UCSD-AML1 (cell line): ENCODE measurements around the gene DOK7.

Experiments
- DNase-seq: peaks from one replicate; lab custom pipeline; 2025; ENCODE audit not compliant: unreplicated experiment; lab: John Stamatoyannopoulos, UW

The DOK7 gene

GRCh38 chr4:3427706-3428446, 35.2 kb upstream of the DOK7 start:
- DNase-seq = no peak

DNA sequence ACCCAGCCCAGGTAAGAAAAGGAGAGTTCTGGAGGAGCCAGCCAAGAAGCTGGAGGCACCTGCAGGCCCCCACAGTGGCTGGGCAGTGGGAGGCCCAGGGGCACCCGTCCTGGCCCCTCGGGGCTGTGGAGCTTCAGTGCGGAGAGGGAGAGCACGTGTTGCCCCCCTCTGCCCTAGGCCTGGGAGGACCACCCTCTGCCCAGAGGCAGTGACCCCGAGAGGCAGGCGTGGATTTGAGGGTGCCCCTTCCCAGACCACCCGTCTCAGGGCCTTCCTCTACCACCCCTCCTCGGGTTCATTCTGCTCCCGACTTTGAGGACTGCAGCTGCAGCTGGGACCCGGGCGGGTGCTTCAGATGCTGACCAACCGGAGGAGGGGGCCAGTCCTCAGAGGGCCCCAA, 33.5 kb upstream of the DOK7 start:
- no peak for DNase-seq

GRCh38 chr4:3430524-3430923, 32.6 kb upstream of the DOK7 start:
- no peak for DNase-seq

GRCh38 chr4:3431446-3431993, 31.6 kb upstream of the DOK7 start:
- DNase-seq = no peak

DNA sequence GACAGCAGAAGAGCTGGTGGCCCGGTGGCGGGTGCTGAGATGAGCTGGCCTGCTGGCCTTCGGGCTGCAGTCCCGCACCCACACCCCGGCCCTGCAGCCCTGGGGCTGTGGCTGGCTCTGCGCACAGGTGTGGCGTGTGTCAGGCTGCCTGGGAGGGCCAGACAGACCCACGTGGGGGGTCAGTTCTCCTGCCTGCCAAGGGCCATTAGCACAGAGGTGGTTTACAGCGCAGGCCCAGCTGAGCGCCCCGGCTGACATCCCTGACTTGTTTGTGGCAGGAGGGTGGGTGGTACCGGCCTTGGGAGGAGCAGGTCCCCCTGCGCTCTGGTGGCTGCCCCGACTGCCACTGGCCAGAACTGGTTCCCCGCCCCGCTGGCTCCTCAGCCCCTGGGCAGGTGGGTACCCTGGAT, 30.7 kb upstream of the DOK7 start:
- no peak for DNase-seq

DNA sequence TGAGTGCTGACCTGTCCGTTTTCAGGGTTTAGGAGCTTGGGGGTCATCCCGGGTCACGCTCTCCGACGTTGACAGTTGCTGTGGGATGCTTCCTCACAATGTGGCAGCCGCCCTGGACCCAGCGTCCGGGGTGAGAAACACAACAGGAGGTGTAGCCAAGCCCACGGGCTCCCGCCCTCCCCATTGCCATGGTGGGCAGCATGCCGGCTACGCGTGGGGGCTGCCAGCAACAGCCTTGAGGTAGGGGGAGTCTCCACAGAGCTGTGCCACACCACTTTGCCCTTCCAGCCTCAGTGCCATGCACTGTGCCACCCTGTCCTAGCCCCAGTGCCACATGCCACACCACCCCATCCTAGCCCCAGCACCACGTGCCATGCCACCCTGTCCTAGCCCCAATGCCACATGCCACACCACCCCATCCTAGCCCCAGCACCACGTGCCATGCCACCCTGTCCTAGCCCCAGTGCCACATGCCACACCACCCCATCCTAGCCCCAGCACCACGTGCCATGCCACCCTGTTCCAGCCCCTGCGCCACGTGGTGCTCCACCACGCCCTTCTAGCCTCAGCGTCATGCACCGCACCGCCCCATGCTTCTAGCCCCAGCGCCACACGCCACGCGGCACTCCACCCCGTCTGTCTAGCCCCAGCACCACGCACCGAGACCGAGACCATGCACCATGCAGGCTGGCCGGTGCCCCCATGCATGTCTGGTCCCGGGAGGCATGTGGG, 29.8 kb upstream of the DOK7 start:
- DNase-seq = no peak

DNA sequence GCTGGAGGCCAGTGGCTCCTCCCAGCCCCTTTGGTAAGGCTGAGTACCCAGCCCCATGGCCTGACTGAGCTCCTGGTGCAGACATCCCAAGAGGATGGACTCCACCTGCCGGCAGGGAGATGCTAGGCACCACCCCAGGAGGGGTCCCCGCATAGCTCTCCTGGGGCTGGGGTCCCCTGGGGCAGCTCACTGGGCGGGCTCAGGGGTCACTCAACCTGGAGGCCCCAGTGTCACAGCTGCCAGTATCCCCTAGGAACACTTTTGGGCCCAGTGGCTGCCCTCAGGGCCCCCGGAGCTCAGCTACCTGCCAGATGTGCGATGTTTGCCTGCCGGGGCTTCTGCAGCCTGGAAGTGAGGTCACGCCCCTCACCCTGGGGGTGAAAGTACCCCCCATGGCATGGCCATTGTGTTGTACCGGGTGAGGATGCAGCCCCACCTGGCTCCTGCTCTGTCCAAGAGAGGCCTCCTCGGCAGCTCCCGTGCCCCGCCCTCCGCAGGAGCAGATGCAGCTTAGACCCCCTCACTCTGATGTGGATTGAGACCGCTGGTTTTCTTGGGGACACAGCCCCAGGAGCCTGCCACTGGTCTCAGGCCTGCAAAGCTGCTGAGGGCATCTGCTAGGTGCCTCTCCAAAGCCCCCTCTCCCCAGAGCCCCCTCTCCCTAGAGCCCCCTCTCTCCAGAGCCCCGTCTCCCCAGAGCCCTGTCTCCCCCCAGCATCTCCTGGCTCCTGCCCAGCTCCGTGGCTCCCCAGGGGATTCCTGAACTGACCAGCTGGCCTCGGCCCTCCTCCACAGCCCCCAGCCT, 28.0 kb upstream of the DOK7 start:
- no peak for DNase-seq

DNA sequence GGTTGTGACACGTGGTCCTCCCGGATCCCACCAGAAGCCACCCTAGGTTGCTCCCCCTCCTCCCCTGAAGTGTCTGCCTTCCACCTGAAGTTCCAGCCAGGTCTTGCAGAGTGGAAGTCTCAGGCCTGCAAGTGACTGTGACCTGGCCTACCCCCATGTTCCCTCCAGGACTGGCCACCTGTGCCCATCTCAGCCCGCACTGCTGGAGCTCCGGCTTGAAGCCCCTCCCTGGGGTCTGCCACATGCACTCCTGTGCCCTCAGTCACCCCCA, 27.5 kb upstream of the DOK7 start:
- no peak for DNase-seq

DNA sequence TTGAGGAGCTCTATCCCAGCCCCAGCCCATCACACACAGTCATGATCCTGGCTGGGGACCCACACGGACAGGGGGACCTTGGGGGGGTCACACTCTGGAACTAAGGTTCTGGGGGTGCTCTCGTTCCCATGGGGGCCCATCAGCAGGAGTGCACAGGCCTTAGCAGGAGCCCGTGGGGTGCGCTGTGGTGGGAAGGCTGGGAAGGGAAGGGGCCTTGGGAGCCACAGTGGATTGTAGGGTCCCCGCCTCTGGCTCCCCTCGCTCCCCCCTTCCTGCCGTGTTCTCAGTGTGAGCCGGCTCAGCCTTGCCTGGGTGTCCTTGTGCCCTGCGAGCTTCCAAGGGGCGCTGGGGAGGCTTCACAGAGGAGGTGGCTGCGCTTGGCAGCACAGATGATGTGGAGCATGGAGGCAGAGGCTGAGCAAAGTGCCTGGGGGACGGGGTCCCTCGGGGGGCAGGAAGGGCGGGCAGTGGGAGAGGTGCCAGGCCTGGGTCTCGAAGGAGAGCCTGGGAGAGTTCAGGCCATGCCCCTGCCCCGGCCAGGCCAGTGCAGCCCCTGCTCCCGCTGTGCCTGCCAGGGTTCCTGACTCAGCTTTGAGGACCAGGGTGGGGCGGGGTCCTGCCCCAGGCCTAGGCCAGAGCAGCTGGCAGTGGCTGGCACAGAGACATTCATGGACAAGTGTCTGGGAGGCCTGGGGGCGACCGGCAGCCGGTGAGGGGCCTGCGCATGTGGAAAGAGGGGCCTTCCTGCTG, 26.9 kb upstream of the DOK7 start:
- no peak for DNase-seq

DNA sequence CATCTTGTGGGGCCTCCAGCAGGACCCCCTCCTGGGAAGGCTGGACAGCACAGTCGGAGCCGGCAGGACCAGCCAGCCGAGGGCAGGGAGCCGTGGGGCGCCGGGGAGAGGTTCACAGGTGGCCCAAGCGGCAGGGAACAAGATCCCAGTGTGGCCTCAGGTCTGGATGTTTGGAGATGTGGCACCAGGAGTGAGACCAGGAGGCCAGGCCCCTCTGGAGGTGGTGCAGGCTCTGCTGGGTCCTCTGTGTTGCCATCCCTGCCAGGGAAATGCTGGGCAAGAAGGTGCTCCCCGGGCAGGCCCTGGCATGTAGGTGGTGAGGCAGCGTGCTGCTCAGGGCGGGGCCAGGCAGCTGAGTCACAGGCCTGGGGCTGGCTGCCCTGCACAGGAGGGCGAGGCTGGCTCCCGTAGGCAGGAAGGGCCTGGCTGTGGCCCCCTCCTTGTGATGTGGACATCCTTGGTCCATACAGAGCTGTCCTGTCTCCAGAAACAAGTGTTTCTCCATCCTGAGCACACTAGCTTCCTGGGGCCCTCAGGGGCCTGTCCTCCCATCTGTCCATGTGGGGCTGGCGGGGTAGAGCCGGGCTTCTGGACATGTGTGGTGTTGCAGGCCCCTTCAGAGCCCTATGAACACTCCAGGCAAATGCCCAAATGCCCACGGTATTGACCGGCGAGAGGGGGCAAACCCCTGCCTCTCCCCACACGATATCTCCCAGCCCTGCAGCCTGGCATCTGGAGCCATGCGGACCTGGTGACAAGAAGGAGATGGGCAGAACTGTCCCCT, 26.1 kb upstream of the DOK7 start:
- no peak for DNase-seq

DNA sequence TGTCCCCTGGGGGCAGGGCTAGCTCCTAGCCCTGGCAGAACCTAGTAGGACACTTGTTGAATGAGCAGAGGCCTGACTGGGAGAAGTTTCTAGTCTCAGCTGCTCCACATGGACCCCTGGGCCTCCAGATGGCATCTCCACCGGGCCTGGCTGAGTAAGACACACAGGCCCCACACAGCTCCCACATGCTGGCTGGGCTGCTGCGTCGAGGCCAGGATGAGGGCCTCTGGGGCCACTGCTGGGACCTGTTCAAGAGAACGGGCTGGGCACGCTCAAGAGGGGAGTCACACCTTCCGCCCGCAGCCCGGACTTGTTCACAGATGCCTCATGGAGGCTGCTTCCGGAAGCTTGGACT, 25.5 kb upstream of the DOK7 start:
- DNase-seq = no peak

DNA sequence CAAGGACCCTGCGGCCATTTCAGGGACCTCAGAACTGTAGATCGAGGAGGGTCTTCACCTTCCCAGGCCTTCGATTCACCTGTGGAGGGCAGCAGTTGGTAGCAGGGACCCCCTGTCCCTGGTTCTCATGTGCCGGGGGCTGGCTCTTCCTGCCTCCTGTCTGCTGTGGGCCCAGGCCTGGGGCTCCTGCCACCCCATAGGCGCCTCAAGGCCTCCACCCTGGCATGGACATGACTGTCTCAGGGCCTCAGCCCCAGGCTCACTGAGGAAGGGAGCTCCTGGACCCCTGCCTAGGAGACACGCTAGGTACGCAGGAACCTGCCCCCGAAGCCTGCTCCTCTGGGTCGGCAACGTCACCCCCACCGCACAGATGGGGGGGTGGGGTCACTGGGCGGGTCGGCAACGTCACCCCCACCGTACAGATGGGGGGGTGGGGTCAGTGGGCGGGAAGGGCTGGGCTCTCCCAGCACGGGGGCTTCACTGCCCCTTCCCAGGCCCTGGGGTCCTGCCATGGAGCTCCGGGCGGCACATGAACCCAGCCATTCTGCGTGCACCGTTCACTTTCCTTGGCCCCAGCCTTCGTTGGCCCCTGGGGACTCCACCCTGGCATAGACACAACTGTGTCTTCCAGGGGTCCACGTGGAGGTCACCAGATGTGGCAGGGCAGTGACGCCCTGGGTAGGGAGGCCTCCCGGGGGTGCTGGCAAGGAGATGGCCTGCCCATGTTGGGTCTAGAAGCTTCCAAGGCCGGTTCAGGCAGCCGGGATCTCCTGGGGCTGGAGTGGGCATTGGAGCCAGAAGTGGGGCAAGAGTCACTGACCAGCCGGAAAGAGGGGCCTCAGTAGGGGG, 24.9 kb upstream of the DOK7 start:
- no peak for DNase-seq

DNA sequence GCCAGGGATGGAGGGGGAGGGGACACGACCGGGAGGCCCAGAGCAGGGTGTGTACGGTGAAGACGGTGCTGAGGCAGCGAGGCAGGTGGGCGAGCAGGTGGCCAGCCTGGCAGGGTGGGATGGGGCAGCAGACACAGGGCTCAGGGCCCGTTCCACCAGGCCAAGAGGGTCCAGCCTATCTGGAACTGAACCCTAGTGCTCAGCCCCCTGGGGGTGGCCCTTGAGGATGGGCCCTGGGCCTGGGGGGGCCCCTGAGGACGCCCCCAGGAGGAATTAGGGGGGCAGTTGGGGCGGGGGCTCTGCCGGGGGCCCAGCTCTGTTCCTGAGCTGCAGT, 24.3 kb upstream of the DOK7 start:
- no peak for DNase-seq

DNA sequence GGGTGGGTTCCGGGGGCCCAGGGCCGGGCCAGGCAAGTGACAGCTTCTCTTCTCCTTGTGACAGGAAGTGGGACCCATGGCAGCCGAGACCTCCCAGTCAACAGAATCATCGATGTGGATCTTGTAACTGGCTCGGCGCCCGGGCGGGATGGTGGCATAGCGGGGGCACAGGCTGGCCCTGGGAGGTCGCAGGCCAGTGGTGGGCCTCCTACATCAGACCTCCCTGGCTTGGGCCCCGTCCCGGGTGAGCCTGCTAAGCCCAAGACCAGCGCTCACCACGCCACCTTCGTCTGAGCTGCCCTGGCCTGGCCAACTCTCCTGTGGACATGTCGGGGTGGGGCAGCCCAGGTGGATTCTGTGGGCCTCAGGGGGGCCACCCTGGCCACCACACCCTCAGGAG, 23.7 kb upstream of the DOK7 start:
- no peak for DNase-seq

GRCh38 chr4:3440011-3440410, 23.1 kb upstream of the DOK7 start:
- DNase-seq = no peak

- DNase-seq = no peak
Measured at GRCh38 chr4:3440979-3441500, 22.1 kb upstream of the DOK7 start.

- no peak for DNase-seq
Measured at GRCh38 chr4:3441501-3442459, 21.3 kb upstream of the DOK7 start, which contains the start of gene HGFAC. HGFAC (plus strand) TSS chr4:3441968; CDS start chr4:3442002, 34 bp downstream.

- no peak for DNase-seq
Measured at GRCh38 chr4:3442460-3442958, 20.6 kb upstream of the DOK7 start.
